HCT116 (cell line): Measurements from ENCODE around the gene BCO2. TPM values are rescaled to one million over a fixed set of nuclear protein-coding genes. Genes with fewer than 3 reads are reported as not detected.

Source experiments
- ATAC-seq: fragments of 200-7000 bp; cut with Tn5 transposase; 2 replicates; pipeline ENCODE4 v1.9.1; 2020; ENCODE audit warnings: mild to moderate bottlenecking, moderate library complexity
- BruUV-seq: library from RNA; stranded (reverse); fragments of 400-500 nt; replicated peaks from 2 replicates; lab custom pipeline; 2021; lab: Mats Ljungman, UMichigan
- CTCF ChIA-PET: fragments of 300-600 bp; sonication (Branson Sonifier 250); formaldehyde crosslinking; loops from one replicate; lab custom pipeline; 2021; ENCODE audit warnings: antibody characterized with exemption; lab: Charles Lee
- POLR2A ChIA-PET: fragments of 300-600, 350-600 bp; sonication (Branson Sonifier 250); formaldehyde crosslinking; loops from one replicate; lab custom pipeline; 2021; ENCODE audit warnings: antibody characterized with exemption; lab: Charles Lee
- RAD21 ChIA-PET, 2 experiments: fragments of 300-600 bp; sonication (Branson Sonifier 250); formaldehyde crosslinking; loops; one replicate each; lab custom pipeline; 2023; ENCODE audit warnings: low total read pairs in 2 of 2; ENCODE audit not compliant: uncharacterized antibody in 2 of 2, unreplicated experiment in 2 of 2, low non-redundant PET in 1 of 2; lab: Charles Lee
- DNase-seq: peaks from one replicate; pipeline ENCODE4 v3.0.0-alpha.2; 2010; ENCODE audit warnings: low read depth, low spot score
- H2AFZ ChIP-seq: fragments of 200-600 bp; shearing (Covaris generic), sonication (generic); 2 replicates; pipeline ENCODE4 v1.6.1; 2017; ENCODE audit warnings: low read depth, mixed run types, mixed read lengths, antibody characterized with exemption, low read length; ENCODE audit not compliant: poor library complexity, severe bottlenecking
- H3K27ac ChIP-seq: 2 replicates; pipeline ENCODE4 v1.5.1; 2012; ENCODE audit warnings: low read depth, low read length
- H3K27me3 ChIP-seq: fragments of 200-600 bp; sonication (generic); 2 replicates; pipeline ENCODE4 v1.6.1; 2016; ENCODE audit warnings: mixed run types, low read length, mixed read lengths; ENCODE audit not compliant: insufficient read depth
- H3K36me3 ChIP-seq, 2 experiments: fragments of 200-500 bp in 1 of 2; fragments of 200-600 bp in 1 of 2; sonication (Bioruptor generic) in 1 of 2; sonication (generic) in 1 of 2; 2 replicates each; pipeline versions ENCODE4 v1.5.1 to v1.6.1; 2014 to 2016; ENCODE audit warnings: low read length in 2 of 2, inconsistent platforms in 1 of 2, mixed read lengths in 1 of 2, mixed run types in 1 of 2; ENCODE audit not compliant: insufficient read depth in 2 of 2, control insufficient read depth in 1 of 2
- H3K4me1 ChIP-seq, 2 experiments: fragments of 200-600 bp in 1 of 2; sonication (generic) in 1 of 2; 2 replicates each; pipeline versions ENCODE4 v1.5.1 to v1.6.1; 2012 to 2017; ENCODE audit warnings: low read length in 2 of 2, inconsistent platforms in 1 of 2, mild to moderate bottlenecking in 1 of 2, mixed read lengths in 1 of 2, mixed run types in 1 of 2, moderate library complexity in 1 of 2; ENCODE audit not compliant: insufficient read depth in 2 of 2, control insufficient read depth in 1 of 2
- H3K4me2 ChIP-seq: fragments of 200-600 bp; sonication (generic); 2 replicates; pipeline ENCODE4 v1.6.1; 2017; ENCODE audit warnings: mixed run types, low read length, mixed read lengths
- H3K4me3 ChIP-seq, 2 experiments: fragments of 200-600 bp in 1 of 2; sonication (generic) in 1 of 2; replicated peaks in 1 of 2; 2 replicates each; pipeline ENCODE4 v1.5.1; 2011 to 2016; ENCODE audit warnings: low read length in 2 of 2, control low read depth in 1 of 2, low read depth in 1 of 2, mild to moderate bottlenecking in 1 of 2, mixed read lengths in 1 of 2, mixed run types in 1 of 2
- H3K79me2 ChIP-seq: fragments of 200-600 bp; sonication (generic); 2 replicates; pipeline ENCODE4 v1.6.1; 2017; ENCODE audit warnings: mild to moderate bottlenecking, mixed run types, low read length, moderate library complexity, mixed read lengths; ENCODE audit not compliant: insufficient read depth
- H3K9ac ChIP-seq: fragments of 200-600 bp; sonication (generic); 2 replicates; pipeline ENCODE4 v1.6.1; 2016; ENCODE audit warnings: low read length, mixed read lengths
- H3K9me2 ChIP-seq: fragments of 200-600 bp; sonication (generic), shearing (Covaris generic); 2 replicates; pipeline ENCODE4 v1.6.1; 2017; ENCODE audit warnings: mixed run types, mild to moderate bottlenecking, moderate library complexity; ENCODE audit not compliant: insufficient read depth
- H3K9me3 ChIP-seq, 2 experiments: fragments of 200-500 bp in 1 of 2; fragments of 200-600 bp in 1 of 2; sonication (Bioruptor generic) in 1 of 2; sonication (generic) in 1 of 2; 2 replicates each; pipeline ENCODE4 v1.6.1; 2014 to 2017; ENCODE audit warnings: low read length in 2 of 2, mixed read lengths in 2 of 2, inconsistent platforms in 1 of 2, low read depth in 1 of 2, mild to moderate bottlenecking in 1 of 2, mixed run types in 1 of 2, moderate library complexity in 1 of 2; ENCODE audit not compliant: control insufficient read depth in 1 of 2, insufficient read depth in 1 of 2
- H4K20me1 ChIP-seq: fragments of 200-600 bp; sonication (generic), shearing (Covaris generic); 2 replicates; pipeline ENCODE4 v1.6.1; 2017; ENCODE audit warnings: mixed run types, mild to moderate bottlenecking, moderate library complexity; ENCODE audit not compliant: insufficient read depth
- CBX3 ChIP-seq: IDR thresholded peaks from 2 replicates; pipeline ENCODE4 v1.6.1; 2012; ENCODE audit warnings: low read depth
- CEBPB ChIP-seq: IDR thresholded peaks from 2 replicates; pipeline ENCODE4 v1.6.1; 2012; ENCODE audit warnings: low read depth
- EZH2 ChIP-seq: fragments of 200-600 bp; sonication (generic); IDR thresholded peaks from 2 replicates; pipeline ENCODE4 v1.6.1; 2017; ENCODE audit warnings: antibody characterized with exemption, mixed run types
- EZH2phosphoT487 ChIP-seq: fragments of 200-600 bp; IDR thresholded peaks from 2 replicates; pipeline ENCODE4 v1.6.1; 2018; ENCODE audit warnings: antibody characterized with exemption, borderline replicate concordance
- FOSL1 ChIP-seq: IDR thresholded peaks from 2 replicates; pipeline ENCODE4 v1.6.1; 2012; ENCODE audit warnings: low read depth
- JUND ChIP-seq: IDR thresholded peaks from 2 replicates; pipeline ENCODE4 v1.6.1; 2012
- POLR2A ChIP-seq: IDR thresholded peaks from 2 replicates; pipeline ENCODE4 v1.7.0; 2011; ENCODE audit warnings: borderline replicate concordance; ENCODE audit not compliant: insufficient read depth, insufficient read length; ENCODE audit errors: extremely low read depth
- POLR2AphosphoS5 ChIP-seq: IDR thresholded peaks from 2 replicates; pipeline ENCODE4 v1.6.1; 2011; ENCODE audit warnings: mild to moderate bottlenecking, low read depth, low read length, moderate library complexity
- SIN3A ChIP-seq: IDR thresholded peaks from 2 replicates; pipeline ENCODE4 v1.6.1; 2012; ENCODE audit warnings: low read depth
- SRF ChIP-seq: IDR thresholded peaks from 2 replicates; pipeline ENCODE4 v1.6.1; 2012; ENCODE audit warnings: low read depth
- TCF7L2 ChIP-seq: IDR thresholded peaks from 2 replicates; pipeline ENCODE4 v1.7.0; 2011; ENCODE audit warnings: borderline replicate concordance, inconsistent platforms; ENCODE audit not compliant: insufficient read depth, insufficient read length; ENCODE audit errors: extremely low read depth
- YY1 ChIP-seq: IDR thresholded peaks from 2 replicates; pipeline ENCODE4 v1.6.1; 2011; ENCODE audit warnings: low read length, low read depth, moderate library complexity, mild to moderate bottlenecking; ENCODE audit not compliant: insufficient replicate concordance; ENCODE audit errors: extremely low read depth
- ZFX ChIP-seq: fragments of 450-650 bp; IDR thresholded peaks from 2 replicates; pipeline ENCODE4 v1.6.1; 2017
- ZNF274 ChIP-seq: fragments of 200-500 bp; sonication (Bioruptor generic); IDR thresholded peaks from 2 replicates; pipeline ENCODE4 v1.6.1; 2014; ENCODE audit warnings: mild to moderate bottlenecking, low read depth, low read length, inconsistent platforms
- intact Hi-C: fragments of 100-400 bp; cut with micrococcal nuclease; formaldehyde crosslinking; loops from 2 replicates; pipeline ENCODE4 v1.10.0; 2022
- total RNA-seq: library from RNA; stranded (reverse); gene quantifications from one replicate; pipeline ENCODE4 v1.2.1, GENCODE V29; 2021; ENCODE audit not compliant: unreplicated experiment
- TF ChIP-seq, protein P1 (sequence below): IDR thresholded peaks from 2 replicates; pipeline ENCODE4 v1.6.1; 2011; ENCODE audit warnings: mild to moderate bottlenecking, low read length, moderate library complexity; ENCODE audit not compliant: insufficient replicate concordance; ENCODE audit errors: extremely low read depth
- TF ChIP-seq, protein P2 (sequence below): IDR thresholded peaks from 2 replicates; pipeline ENCODE4 v1.6.1; 2012
- TF ChIP-seq, protein P3 (sequence below), 3 experiments: fragments of 200-600 bp in 1 of 3; sonication (generic) in 1 of 3; IDR thresholded peaks in 2 of 3; conservative IDR thresholded peaks in 1 of 3; 2 replicates each; pipeline ENCODE4 v1.5.1; 2012 to 2017; ENCODE audit warnings: low read depth in 2 of 3, low read length in 2 of 3, antibody characterized with exemption in 1 of 3, borderline replicate concordance in 1 of 3, control low read depth in 1 of 3, mild to moderate bottlenecking in 1 of 3, mixed read lengths in 1 of 3, mixed run types in 1 of 3, moderate library complexity in 1 of 3; ENCODE audit not compliant: insufficient read depth in 1 of 3
- TF ChIP-seq, protein P4 (sequence below): IDR thresholded peaks from 2 replicates; pipeline ENCODE4 v1.6.1; 2012

BCO2 gene
- total RNA-seq, 1 experiment from 2014 or later: 4.0 TPM

DNA sequence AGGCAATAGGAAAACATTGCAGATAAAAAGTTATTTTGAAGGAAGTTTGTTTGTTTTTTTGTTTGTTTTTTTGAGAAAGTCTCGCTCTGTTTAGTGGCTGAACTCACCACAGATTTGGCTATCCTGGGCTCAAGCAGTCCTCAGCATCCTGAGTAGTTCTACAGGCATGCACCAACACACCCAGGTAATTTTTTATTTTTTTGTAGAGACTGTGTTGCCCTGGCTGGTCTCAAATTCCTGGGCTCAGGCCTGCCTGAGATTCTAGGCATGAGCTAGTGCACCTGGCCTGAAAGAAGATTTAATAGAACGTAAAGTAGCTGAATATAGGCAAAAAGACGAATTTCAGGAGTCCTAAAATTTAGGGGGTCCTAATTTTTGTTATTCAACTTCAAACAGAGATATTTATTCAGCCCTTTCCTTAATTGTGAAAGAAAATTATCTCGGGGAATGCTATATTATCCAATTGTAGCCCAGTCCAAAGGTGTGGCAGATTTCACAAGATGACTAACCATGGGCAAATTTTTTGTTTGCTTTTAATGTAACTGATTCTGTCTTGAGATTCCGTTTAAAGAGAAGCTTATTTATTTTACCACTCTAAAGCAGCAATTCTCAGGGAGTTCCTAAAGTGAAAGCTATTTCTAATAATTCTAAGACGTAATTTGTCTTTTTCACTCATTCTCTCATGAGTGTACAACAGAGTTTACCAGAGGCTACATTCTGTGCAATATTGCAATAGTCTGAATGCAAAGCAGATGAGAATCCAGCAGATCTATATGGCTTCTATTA lies 12.4 kb upstream of the BCO2 start (continued):
- no peak for TF ChIP-seq EZH2
- TF ChIP-seq, all 23 proteins: peak for 0

DNA sequence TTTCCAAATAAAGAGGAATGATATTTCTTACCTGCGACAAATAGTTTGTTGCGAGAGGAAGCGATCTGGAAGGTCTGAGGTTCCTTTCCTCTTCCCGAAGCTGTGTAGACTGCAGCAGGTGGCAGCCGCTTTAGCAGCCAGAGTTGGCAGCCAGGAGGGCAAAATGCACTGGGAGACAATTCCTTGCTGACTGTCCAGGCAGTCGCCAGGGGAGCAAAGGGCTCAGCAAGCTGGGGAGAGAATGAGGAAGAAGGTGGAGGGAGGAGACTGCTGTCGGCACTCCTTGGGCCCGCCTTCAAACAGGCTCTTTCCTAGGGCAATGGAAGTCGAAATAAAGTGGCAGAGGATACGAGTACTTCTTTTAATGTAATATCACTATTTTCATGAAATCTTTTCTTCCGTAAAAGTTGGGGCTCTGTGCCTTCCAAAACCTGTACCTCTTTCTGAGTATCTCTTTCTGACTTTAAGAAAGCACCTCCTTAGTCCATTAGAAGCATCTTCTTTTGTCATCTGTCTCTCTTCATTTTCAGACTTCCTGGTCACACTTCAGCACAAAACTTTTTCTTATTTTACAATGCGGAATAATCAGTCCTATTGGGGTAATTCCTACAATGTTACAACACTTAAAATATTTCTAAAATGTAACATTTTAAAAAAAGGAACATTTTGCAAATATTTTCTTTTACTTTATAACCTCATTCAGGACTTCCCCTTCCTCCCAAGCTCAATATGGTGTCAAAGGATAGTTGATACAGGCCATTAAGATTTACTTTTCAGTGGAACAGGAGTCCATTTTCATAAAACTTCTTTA lies 11.2 kb upstream of the BCO2 start, which contains the start of gene IL18:
Gene IL18 (minus strand): TSS at position 220 of the 811 bp plus-strand sequence. CDS start 9,041 bp downstream, outside the sequence.
- BruUV-seq: TSS peak; percentile 85
- POLR2A ChIA-PET: interaction anchor here (1.1 to 2.4 kb wide), 4 partner anchors 9 to 44 kb away, joined by 4 to 13 read pairs (median 6); no protein-coding TSS in a partner anchor
- H4K20me1 ChIP-seq: no peaks in the 10 kb centered on the region
- peaks cover 22 to 61% of the 10 kb centered on the region in 2 experiments for H3K4me1 ChIP-seq
- peaks cover 0 to 5% of the 10 kb centered on the region in 2 experiments; a peak in 2 of 4 replicates for H3K36me3 ChIP-seq
- no peaks in the 10 kb centered on the region for H3K9me3 ChIP-seq
- ATAC-seq (peak; percentile 97), DNase-seq (peak; percentile 78)
- intact Hi-C loops: loop anchor here (5.0 kb wide), 1 partner anchor 287 kb away; the partner anchor contains the start of genes CFAP68 and FDXACB1
- H3K4me2 ChIP-seq: peak within 1 kb of the TSS; percentile 76
- RAD21 ChIA-PET: no interaction called here
- H3K9ac ChIP-seq: peak within 1 kb of the TSS; percentile 73
- no peaks in the 10 kb centered on the region for H3K9me2 ChIP-seq
- CTCF ChIA-PET: interaction anchor here (3.1 kb wide), 1 partner anchor 11 kb away, joined by 11 read pairs; the partner anchor contains the start of gene BCO2
- H3K79me2 ChIP-seq: peaks cover 49% of the 10 kb centered on the region
- peak within 1 kb of the TSS; percentile 68 to 79 for H3K4me3 ChIP-seq
- peak within 1 kb of the TSS; percentile 50 for H2AFZ ChIP-seq
- H3K27ac ChIP-seq: peak within 1 kb of the TSS; percentile 57
- H3K27me3 ChIP-seq: no peaks in the 10 kb centered on the region
- TF ChIP-seq POLR2A: no peak
- TF ChIP-seq EZH2phosphoT487: no peak
- TF ChIP-seq FOSL1: no peak
- TF ChIP-seq, protein P1, sequence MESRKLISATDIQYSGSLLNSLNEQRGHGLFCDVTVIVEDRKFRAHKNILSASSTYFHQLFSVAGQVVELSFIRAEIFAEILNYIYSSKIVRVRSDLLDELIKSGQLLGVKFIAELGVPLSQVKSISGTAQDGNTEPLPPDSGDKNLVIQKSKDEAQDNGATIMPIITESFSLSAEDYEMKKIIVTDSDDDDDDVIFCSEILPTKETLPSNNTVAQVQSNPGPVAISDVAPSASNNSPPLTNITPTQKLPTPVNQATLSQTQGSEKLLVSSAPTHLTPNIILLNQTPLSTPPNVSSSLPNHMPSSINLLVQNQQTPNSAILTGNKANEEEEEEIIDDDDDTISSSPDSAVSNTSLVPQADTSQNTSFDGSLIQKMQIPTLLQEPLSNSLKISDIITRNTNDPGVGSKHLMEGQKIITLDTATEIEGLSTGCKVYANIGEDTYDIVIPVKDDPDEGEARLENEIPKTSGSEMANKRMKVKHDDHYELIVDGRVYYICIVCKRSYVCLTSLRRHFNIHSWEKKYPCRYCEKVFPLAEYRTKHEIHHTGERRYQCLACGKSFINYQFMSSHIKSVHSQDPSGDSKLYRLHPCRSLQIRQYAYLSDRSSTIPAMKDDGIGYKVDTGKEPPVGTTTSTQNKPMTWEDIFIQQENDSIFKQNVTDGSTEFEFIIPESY: no peak
- TF ChIP-seq ZFX: no peak
- no peak for TF ChIP-seq SRF
- no peak for TF ChIP-seq EZH2
- TF ChIP-seq YY1: peak; percentile 61
- no peak for TF ChIP-seq JUND
- no peak for TF ChIP-seq TCF7L2
- no peak for TF ChIP-seq CEBPB
- TF ChIP-seq, protein P2, sequence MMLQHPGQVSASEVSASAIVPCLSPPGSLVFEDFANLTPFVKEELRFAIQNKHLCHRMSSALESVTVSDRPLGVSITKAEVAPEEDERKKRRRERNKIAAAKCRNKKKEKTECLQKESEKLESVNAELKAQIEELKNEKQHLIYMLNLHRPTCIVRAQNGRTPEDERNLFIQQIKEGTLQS: no peak
- TF ChIP-seq, protein P3, sequence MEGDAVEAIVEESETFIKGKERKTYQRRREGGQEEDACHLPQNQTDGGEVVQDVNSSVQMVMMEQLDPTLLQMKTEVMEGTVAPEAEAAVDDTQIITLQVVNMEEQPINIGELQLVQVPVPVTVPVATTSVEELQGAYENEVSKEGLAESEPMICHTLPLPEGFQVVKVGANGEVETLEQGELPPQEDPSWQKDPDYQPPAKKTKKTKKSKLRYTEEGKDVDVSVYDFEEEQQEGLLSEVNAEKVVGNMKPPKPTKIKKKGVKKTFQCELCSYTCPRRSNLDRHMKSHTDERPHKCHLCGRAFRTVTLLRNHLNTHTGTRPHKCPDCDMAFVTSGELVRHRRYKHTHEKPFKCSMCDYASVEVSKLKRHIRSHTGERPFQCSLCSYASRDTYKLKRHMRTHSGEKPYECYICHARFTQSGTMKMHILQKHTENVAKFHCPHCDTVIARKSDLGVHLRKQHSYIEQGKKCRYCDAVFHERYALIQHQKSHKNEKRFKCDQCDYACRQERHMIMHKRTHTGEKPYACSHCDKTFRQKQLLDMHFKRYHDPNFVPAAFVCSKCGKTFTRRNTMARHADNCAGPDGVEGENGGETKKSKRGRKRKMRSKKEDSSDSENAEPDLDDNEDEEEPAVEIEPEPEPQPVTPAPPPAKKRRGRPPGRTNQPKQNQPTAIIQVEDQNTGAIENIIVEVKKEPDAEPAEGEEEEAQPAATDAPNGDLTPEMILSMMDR (IDR thresholded peaks at IDR 0.05 in 2 of 3, conservative IDR thresholded peaks at IDR 0.05 in 1 of 3; ENCODE audit: borderline replicate concordance in 1 of 3, insufficient read depth in 1 of 3, low read depth in 2 of 3, low read length in 2 of 3): 0 out of 6 replicates have a peak, but pooled peaks of 1 of the 3 experiments have one; percentile 6
- TF ChIP-seq SIN3A: peak; percentile 82; the same call in 1 of the 2 replicates
- TF ChIP-seq, protein P4, sequence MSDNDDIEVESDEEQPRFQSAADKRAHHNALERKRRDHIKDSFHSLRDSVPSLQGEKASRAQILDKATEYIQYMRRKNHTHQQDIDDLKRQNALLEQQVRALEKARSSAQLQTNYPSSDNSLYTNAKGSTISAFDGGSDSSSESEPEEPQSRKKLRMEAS: no peak; the same call in 1 of the 2 replicates
- TF ChIP-seq CBX3: peak; percentile 48
- peak; percentile 97 for TF ChIP-seq POLR2AphosphoS5
- no peak for TF ChIP-seq ZNF274
